HCT116 (cell line): ENCODE results near the gene PRR14. TPM values are rescaled to one million over a fixed set of nuclear protein-coding genes. Genes with fewer than 3 reads are reported as not detected.
A peak's percentile ranks its signal among the peaks of the same experiment; 100 is the strongest.

ENCODE experiments used
- ATAC-seq: fragments of 200-7000 bp; cut with Tn5 transposase; 2 replicates; pipeline ENCODE4 v1.9.1; 2020; ENCODE audit warnings: mild to moderate bottlenecking, moderate library complexity
- BruUV-seq: library from RNA; stranded (reverse); fragments of 400-500 nt; replicated peaks from 2 replicates; lab custom pipeline; 2021; lab: Mats Ljungman, UMichigan
- CTCF ChIA-PET: fragments of 300-600 bp; sonication (Branson Sonifier 250); formaldehyde crosslinking; loops from one replicate; lab custom pipeline; 2021; ENCODE audit warnings: antibody characterized with exemption; lab: Charles Lee
- POLR2A ChIA-PET: fragments of 300-600, 350-600 bp; sonication (Branson Sonifier 250); formaldehyde crosslinking; loops from one replicate; lab custom pipeline; 2021; ENCODE audit warnings: antibody characterized with exemption; lab: Charles Lee
- RAD21 ChIA-PET, 2 experiments: fragments of 300-600 bp; sonication (Branson Sonifier 250); formaldehyde crosslinking; loops; one replicate each; lab custom pipeline; 2023; ENCODE audit warnings: low total read pairs in 2 of 2; ENCODE audit not compliant: uncharacterized antibody in 2 of 2, unreplicated experiment in 2 of 2, low non-redundant PET in 1 of 2; lab: Charles Lee
- DNase-seq: peaks from one replicate; pipeline ENCODE4 v3.0.0-alpha.2; 2010; ENCODE audit warnings: low read depth, low spot score
- H2AFZ ChIP-seq: fragments of 200-600 bp; shearing (Covaris generic), sonication (generic); 2 replicates; pipeline ENCODE4 v1.6.1; 2017; ENCODE audit warnings: low read depth, mixed run types, mixed read lengths, antibody characterized with exemption, low read length; ENCODE audit not compliant: poor library complexity, severe bottlenecking
- H3K27ac ChIP-seq: 2 replicates; pipeline ENCODE4 v1.5.1; 2012; ENCODE audit warnings: low read depth, low read length
- H3K27me3 ChIP-seq: fragments of 200-600 bp; sonication (generic); 2 replicates; pipeline ENCODE4 v1.6.1; 2016; ENCODE audit warnings: mixed run types, low read length, mixed read lengths; ENCODE audit not compliant: insufficient read depth
- H3K36me3 ChIP-seq, 2 experiments: fragments of 200-500 bp in 1 of 2; fragments of 200-600 bp in 1 of 2; sonication (Bioruptor generic) in 1 of 2; sonication (generic) in 1 of 2; 2 replicates each; pipeline versions ENCODE4 v1.5.1 to v1.6.1; 2014 to 2016; ENCODE audit warnings: low read length in 2 of 2, inconsistent platforms in 1 of 2, mixed read lengths in 1 of 2, mixed run types in 1 of 2; ENCODE audit not compliant: insufficient read depth in 2 of 2, control insufficient read depth in 1 of 2
- H3K4me1 ChIP-seq, 2 experiments: fragments of 200-600 bp in 1 of 2; sonication (generic) in 1 of 2; 2 replicates each; pipeline versions ENCODE4 v1.5.1 to v1.6.1; 2012 to 2017; ENCODE audit warnings: low read length in 2 of 2, inconsistent platforms in 1 of 2, mild to moderate bottlenecking in 1 of 2, mixed read lengths in 1 of 2, mixed run types in 1 of 2, moderate library complexity in 1 of 2; ENCODE audit not compliant: insufficient read depth in 2 of 2, control insufficient read depth in 1 of 2
- H3K4me2 ChIP-seq: fragments of 200-600 bp; sonication (generic); 2 replicates; pipeline ENCODE4 v1.6.1; 2017; ENCODE audit warnings: mixed run types, low read length, mixed read lengths
- H3K4me3 ChIP-seq, 2 experiments: fragments of 200-600 bp in 1 of 2; sonication (generic) in 1 of 2; replicated peaks in 1 of 2; 2 replicates each; pipeline ENCODE4 v1.5.1; 2011 to 2016; ENCODE audit warnings: low read length in 2 of 2, control low read depth in 1 of 2, low read depth in 1 of 2, mild to moderate bottlenecking in 1 of 2, mixed read lengths in 1 of 2, mixed run types in 1 of 2
- H3K79me2 ChIP-seq: fragments of 200-600 bp; sonication (generic); 2 replicates; pipeline ENCODE4 v1.6.1; 2017; ENCODE audit warnings: mild to moderate bottlenecking, mixed run types, low read length, moderate library complexity, mixed read lengths; ENCODE audit not compliant: insufficient read depth
- H3K9ac ChIP-seq: fragments of 200-600 bp; sonication (generic); 2 replicates; pipeline ENCODE4 v1.6.1; 2016; ENCODE audit warnings: low read length, mixed read lengths
- H3K9me2 ChIP-seq: fragments of 200-600 bp; sonication (generic), shearing (Covaris generic); 2 replicates; pipeline ENCODE4 v1.6.1; 2017; ENCODE audit warnings: mixed run types, mild to moderate bottlenecking, moderate library complexity; ENCODE audit not compliant: insufficient read depth
- H3K9me3 ChIP-seq, 2 experiments: fragments of 200-500 bp in 1 of 2; fragments of 200-600 bp in 1 of 2; sonication (Bioruptor generic) in 1 of 2; sonication (generic) in 1 of 2; 2 replicates each; pipeline ENCODE4 v1.6.1; 2014 to 2017; ENCODE audit warnings: low read length in 2 of 2, mixed read lengths in 2 of 2, inconsistent platforms in 1 of 2, low read depth in 1 of 2, mild to moderate bottlenecking in 1 of 2, mixed run types in 1 of 2, moderate library complexity in 1 of 2; ENCODE audit not compliant: control insufficient read depth in 1 of 2, insufficient read depth in 1 of 2
- H4K20me1 ChIP-seq: fragments of 200-600 bp; sonication (generic), shearing (Covaris generic); 2 replicates; pipeline ENCODE4 v1.6.1; 2017; ENCODE audit warnings: mixed run types, mild to moderate bottlenecking, moderate library complexity; ENCODE audit not compliant: insufficient read depth
- CBX3 ChIP-seq: IDR thresholded peaks from 2 replicates; pipeline ENCODE4 v1.6.1; 2012; ENCODE audit warnings: low read depth
- EGR1 ChIP-seq: IDR thresholded peaks from 2 replicates; pipeline ENCODE4 v1.6.1; 2012; ENCODE audit warnings: low read depth
- EZH2phosphoT487 ChIP-seq: fragments of 200-600 bp; IDR thresholded peaks from 2 replicates; pipeline ENCODE4 v1.6.1; 2018; ENCODE audit warnings: antibody characterized with exemption, borderline replicate concordance
- FOSL1 ChIP-seq: IDR thresholded peaks from 2 replicates; pipeline ENCODE4 v1.6.1; 2012; ENCODE audit warnings: low read depth
- JUND ChIP-seq: IDR thresholded peaks from 2 replicates; pipeline ENCODE4 v1.6.1; 2012
- MAX ChIP-seq: IDR thresholded peaks from 2 replicates; pipeline ENCODE4 v1.6.1; 2012
- SP1 ChIP-seq: IDR thresholded peaks from 2 replicates; pipeline ENCODE4 v1.6.1; 2012; ENCODE audit warnings: low read depth
- SRF ChIP-seq: IDR thresholded peaks from 2 replicates; pipeline ENCODE4 v1.6.1; 2012; ENCODE audit warnings: low read depth
- ZFX ChIP-seq: fragments of 450-650 bp; IDR thresholded peaks from 2 replicates; pipeline ENCODE4 v1.6.1; 2017
- intact Hi-C: fragments of 100-400 bp; cut with micrococcal nuclease; formaldehyde crosslinking; loops from 2 replicates; pipeline ENCODE4 v1.10.0; 2022
- total RNA-seq: library from RNA; stranded (reverse); gene quantifications from one replicate; pipeline ENCODE4 v1.2.1, GENCODE V29; 2021; ENCODE audit not compliant: unreplicated experiment

PRR14 gene
- total RNA-seq, 1 experiment from 2014 or later, result 56.2 TPM

- Histone ChIP-seq H3K4me2 (no peak overlapping the region), H3K36me3 (peaks cover 12 to 14% of the 10 kb centered on the region in 2 experiments; a peak in 3 of 4 replicates), H3K4me1 (peaks cover 0 to 5% of the 10 kb centered on the region in 2 experiments; a peak in 3 of 4 replicates), H3K9ac (no peak overlapping the region), H3K27me3 (no peaks in the 10 kb centered on the region), H3K9me2 (no peaks in the 10 kb centered on the region), H4K20me1 (no peaks in the 10 kb centered on the region), H3K27ac (no peak overlapping the region), H3K9me3 (no peaks in the 10 kb centered on the region), H3K4me3 (no peak overlapping the region), H2AFZ (no peak overlapping the region), H3K79me2 (no peaks in the 10 kb centered on the region)
- DNase-seq, result no peak
- RAD21 ChIA-PET, result no interaction called here
- BruUV-seq, result no TSS peak
- POLR2A ChIA-PET, result interaction anchor here (1.5 kb wide), 1 partner anchor 44 kb away, joined by 3 read pairs; the partner anchor contains the start of gene ZNF764
- TF ChIP-seq EZH2phosphoT487 (no peak), FOSL1 (no peak), CBX3 (no peak), SP1 (no peak)
- ATAC-seq, result no peak
- intact Hi-C loops, result no loop called here
- CTCF ChIA-PET, result no interaction called here
These were observed 48.8 kb upstream of the PRR14 start for GRCh38 chr16:30601966-30602365.

DNA sequence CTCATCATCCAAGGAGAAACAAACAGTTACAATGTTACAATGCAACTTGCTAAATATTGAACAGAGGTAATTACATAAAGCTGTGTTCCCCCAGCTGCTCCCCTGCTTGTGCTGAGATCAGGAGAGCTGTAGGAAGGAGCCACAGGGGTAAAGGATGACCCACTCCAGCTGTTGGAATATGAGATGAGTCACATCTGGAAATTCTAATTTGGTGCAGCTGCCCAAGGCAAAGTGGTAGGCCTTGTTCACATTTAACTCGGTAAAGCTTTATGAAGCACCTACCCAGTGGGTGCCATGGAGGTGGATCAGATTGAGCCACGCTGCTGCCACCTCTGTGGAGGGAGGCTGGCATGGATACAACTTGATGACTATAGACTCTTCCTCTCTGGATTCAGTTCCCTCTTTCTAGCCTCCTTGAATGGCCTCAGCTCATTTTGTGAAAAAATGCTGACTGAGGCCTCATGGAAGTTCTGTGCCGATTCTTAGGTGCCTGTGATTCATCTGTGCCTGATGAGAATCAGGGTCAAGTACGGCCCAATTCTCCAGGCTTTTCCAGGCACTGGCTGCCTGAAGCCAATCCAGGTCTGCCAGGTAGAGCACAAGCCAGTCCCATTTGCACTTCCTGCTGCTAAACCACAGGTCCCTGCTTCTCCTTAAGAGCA is 48.0 kb upstream of the PRR14 start:
- ChIA-PET CTCF (interaction anchor here (0.9 kb wide), 1 partner anchor 9 kb away, joined by 3 read pairs; no protein-coding TSS in a partner anchor), RAD21 (no interaction called here), POLR2A (interaction anchor here (1.5 kb wide), 1 partner anchor 44 kb away, joined by 3 read pairs; the partner anchor contains the start of gene ZNF764)
- H3K9me3 ChIP-seq, result no peaks in the 10 kb centered on the region
- intact Hi-C loops, result no loop called here
- no peaks in the 10 kb centered on the region for H3K9me2 ChIP-seq
- H3K36me3 ChIP-seq, result peaks cover 12 to 14% of the 10 kb centered on the region in 2 experiments; a peak in 3 of 4 replicates
- no peak overlapping the region for H3K4me2 ChIP-seq
- TF ChIP-seq EGR1 (no peak), MAX (no peak), ZFX (0 out of 2 replicates have a peak, but pooled peaks have one; percentile 11), SRF (no peak), JUND (no peak)
- H3K79me2 ChIP-seq, result no peaks in the 10 kb centered on the region
- no peak overlapping the region for H2AFZ ChIP-seq
- DNase-seq (no peak), ATAC-seq (no peak)
- no peaks in the 10 kb centered on the region for H3K27me3 ChIP-seq
- no TSS peak for BruUV-seq
- H3K4me3 ChIP-seq, result no peak overlapping the region
- no peak overlapping the region for H3K27ac ChIP-seq
- peaks cover 0 to 5% of the 10 kb centered on the region in 2 experiments; a peak in 3 of 4 replicates for H3K4me1 ChIP-seq
- H4K20me1 ChIP-seq, result no peaks in the 10 kb centered on the region
- H3K9ac ChIP-seq, result no peak overlapping the region
